GM18868 (cell line): ENCODE measurements around the gene OCIAD1.
"Not testable (repeated sequence)": the region's sequence is repeated elsewhere in the genome, so short reads cannot be mapped to it uniquely, and the experiment has no call there.

Experiments
- ATAC-seq: cut with Tn5 transposase; IDR thresholded peaks from one replicate; pipeline ENCODE4 v1.9.1; 2021; ENCODE audit warnings: mild to moderate bottlenecking, moderate library complexity; ENCODE audit not compliant: unreplicated experiment

OCIAD1 gene

GRCh38 chr4:48830706-48831531 lies at the start of gene OCIAD1:
OCIAD1 (plus strand) TSS chr4:48831088; CDS start chr4:48832625, 1,537 bp downstream.
- ATAC-seq = peak; percentile 99

GRCh38 chr4:48781968-48782367 lies 48.9 kb upstream of the OCIAD1 start:
- ATAC-seq = no peak

- ATAC-seq = no peak
Measured at GRCh38 chr4:48785302-48785701, 45.6 kb upstream of the OCIAD1 start.

- ATAC-seq = no peak
Measured at GRCh38 chr4:48786549-48786948, 44.3 kb upstream of the OCIAD1 start.

GRCh38 chr4:48787056-48787455 lies 43.8 kb upstream of the OCIAD1 start:
- no peak for ATAC-seq

GRCh38 chr4:48790561-48790960 lies 40.3 kb upstream of the OCIAD1 start:
- no peak for ATAC-seq

GRCh38 chr4:48791313-48791712 lies 39.6 kb upstream of the OCIAD1 start:
- ATAC-seq = no peak

- peak; percentile 75 for ATAC-seq
Measured at GRCh38 chr4:48792348-48793006, 38.4 kb upstream of the OCIAD1 start.

- no peak for ATAC-seq
Measured at GRCh38 chr4:48795108-48795507, 35.8 kb upstream of the OCIAD1 start.

- ATAC-seq = no peak
Measured at GRCh38 chr4:48796191-48796926, 34.5 kb upstream of the OCIAD1 start.

- no peak for ATAC-seq
Measured at GRCh38 chr4:48796927-48797679, 33.8 kb upstream of the OCIAD1 start.

- no peak for ATAC-seq
Measured at GRCh38 chr4:48798117-48798516, 32.8 kb upstream of the OCIAD1 start.

- ATAC-seq = no peak
Measured at GRCh38 chr4:48799157-48799556, 31.7 kb upstream of the OCIAD1 start.

- ATAC-seq = not testable (repeated sequence)
Measured at GRCh38 chr4:48800155-48800554, 30.7 kb upstream of the OCIAD1 start.

- ATAC-seq = no peak
Measured at GRCh38 chr4:48801016-48801715, 29.7 kb upstream of the OCIAD1 start.

- ATAC-seq = no peak
Measured at GRCh38 chr4:48804584-48805301, 26.1 kb upstream of the OCIAD1 start.

GRCh38 chr4:48812866-48813265 lies 18.0 kb upstream of the OCIAD1 start:
- ATAC-seq = no peak

GRCh38 chr4:48813964-48814363 lies 16.9 kb upstream of the OCIAD1 start:
- peak; percentile 81 for ATAC-seq

- peak; percentile 68 for ATAC-seq
Measured at GRCh38 chr4:48815483-48815882, 15.4 kb upstream of the OCIAD1 start.

GRCh38 chr4:48816297-48816696 lies 14.6 kb upstream of the OCIAD1 start:
- not testable (repeated sequence) for ATAC-seq
